ENCODE data around the gene SYNE1.

- TF ChIP-seq, protein P1, sequence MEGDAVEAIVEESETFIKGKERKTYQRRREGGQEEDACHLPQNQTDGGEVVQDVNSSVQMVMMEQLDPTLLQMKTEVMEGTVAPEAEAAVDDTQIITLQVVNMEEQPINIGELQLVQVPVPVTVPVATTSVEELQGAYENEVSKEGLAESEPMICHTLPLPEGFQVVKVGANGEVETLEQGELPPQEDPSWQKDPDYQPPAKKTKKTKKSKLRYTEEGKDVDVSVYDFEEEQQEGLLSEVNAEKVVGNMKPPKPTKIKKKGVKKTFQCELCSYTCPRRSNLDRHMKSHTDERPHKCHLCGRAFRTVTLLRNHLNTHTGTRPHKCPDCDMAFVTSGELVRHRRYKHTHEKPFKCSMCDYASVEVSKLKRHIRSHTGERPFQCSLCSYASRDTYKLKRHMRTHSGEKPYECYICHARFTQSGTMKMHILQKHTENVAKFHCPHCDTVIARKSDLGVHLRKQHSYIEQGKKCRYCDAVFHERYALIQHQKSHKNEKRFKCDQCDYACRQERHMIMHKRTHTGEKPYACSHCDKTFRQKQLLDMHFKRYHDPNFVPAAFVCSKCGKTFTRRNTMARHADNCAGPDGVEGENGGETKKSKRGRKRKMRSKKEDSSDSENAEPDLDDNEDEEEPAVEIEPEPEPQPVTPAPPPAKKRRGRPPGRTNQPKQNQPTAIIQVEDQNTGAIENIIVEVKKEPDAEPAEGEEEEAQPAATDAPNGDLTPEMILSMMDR (IDR thresholded peaks at IDR 0.05; ENCODE audit: insufficient read depth, low read length, poor library complexity, severe bottlenecking) = no peak
- TF ChIP-seq EZH2phosphoT487 (conservative IDR thresholded peaks at IDR 0.05; ENCODE audit: low read length) = no peak
Measured at GRCh38 chr6:152143359-152143758, 493.8 kb downstream of the SYNE1 start.

Data from SU-DHL-6 (cell line).